ENCODE results near the gene NRG2.

NRG2 gene

DNA sequence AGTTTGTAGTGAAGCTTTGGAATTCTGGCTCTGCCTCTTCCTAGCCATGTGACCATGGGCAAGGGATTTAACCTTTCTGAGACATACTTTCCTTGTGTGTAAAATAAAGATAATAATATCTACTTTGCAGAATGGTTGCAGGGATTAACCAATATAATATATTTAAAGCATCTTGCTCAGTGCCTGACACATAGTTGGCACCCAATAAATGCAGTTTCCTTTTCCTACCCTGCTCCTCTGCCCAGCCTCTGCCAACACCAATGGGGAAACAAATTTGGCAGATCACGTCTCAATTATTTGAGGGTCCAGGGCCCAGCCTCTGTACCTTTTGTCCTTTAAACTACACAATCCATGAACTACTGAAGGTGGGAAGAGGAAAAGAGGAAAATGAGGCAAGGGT, 91.1 kb downstream of the NRG2 start:
- Histone ChIP-seq H3K4me2 (ENCODE audit: low read depth, low read length, poor library complexity, severe bottlenecking) (no peak overlapping the region), H3K79me2 (ENCODE audit: insufficient read depth, low read length) (no peaks in the 10 kb centered on the region), H4K20me1 (ENCODE audit: low read depth, low read length) (no peaks in the 10 kb centered on the region), H3K9ac (ENCODE audit: low read length) (no peak overlapping the region), H3K4me3 (ENCODE audit: insufficient read depth, low read length, poor library complexity, severe bottlenecking) (no peak overlapping the region), H3K9me3 (ENCODE audit: insufficient read depth, low read length) (no peaks in the 10 kb centered on the region), H3K27ac (ENCODE audit: low read depth, low read length) (no peak overlapping the region), H3F3A (ENCODE audit: insufficient read depth) (no peaks in the 10 kb centered on the region), H3K27me3 (ENCODE audit: low read length) (no peaks in the 10 kb centered on the region), H3K9me2 (replicated peaks; ENCODE audit: insufficient read depth, low read length) (no peaks in the 10 kb centered on the region), H2AFZ (ENCODE audit: low read depth, low read length, severe bottlenecking) (no peak overlapping the region), H3K36me3 (ENCODE audit: low read length) (no peaks in the 10 kb centered on the region)
- TF ChIP-seq, protein P1, sequence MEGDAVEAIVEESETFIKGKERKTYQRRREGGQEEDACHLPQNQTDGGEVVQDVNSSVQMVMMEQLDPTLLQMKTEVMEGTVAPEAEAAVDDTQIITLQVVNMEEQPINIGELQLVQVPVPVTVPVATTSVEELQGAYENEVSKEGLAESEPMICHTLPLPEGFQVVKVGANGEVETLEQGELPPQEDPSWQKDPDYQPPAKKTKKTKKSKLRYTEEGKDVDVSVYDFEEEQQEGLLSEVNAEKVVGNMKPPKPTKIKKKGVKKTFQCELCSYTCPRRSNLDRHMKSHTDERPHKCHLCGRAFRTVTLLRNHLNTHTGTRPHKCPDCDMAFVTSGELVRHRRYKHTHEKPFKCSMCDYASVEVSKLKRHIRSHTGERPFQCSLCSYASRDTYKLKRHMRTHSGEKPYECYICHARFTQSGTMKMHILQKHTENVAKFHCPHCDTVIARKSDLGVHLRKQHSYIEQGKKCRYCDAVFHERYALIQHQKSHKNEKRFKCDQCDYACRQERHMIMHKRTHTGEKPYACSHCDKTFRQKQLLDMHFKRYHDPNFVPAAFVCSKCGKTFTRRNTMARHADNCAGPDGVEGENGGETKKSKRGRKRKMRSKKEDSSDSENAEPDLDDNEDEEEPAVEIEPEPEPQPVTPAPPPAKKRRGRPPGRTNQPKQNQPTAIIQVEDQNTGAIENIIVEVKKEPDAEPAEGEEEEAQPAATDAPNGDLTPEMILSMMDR (IDR thresholded peaks at IDR 0.05; ENCODE audit: insufficient read depth, low read length, poor library complexity, severe bottlenecking): no peak
- TF ChIP-seq EZH2phosphoT487 (conservative IDR thresholded peaks at IDR 0.05; ENCODE audit: low read length): no peak

DNA sequence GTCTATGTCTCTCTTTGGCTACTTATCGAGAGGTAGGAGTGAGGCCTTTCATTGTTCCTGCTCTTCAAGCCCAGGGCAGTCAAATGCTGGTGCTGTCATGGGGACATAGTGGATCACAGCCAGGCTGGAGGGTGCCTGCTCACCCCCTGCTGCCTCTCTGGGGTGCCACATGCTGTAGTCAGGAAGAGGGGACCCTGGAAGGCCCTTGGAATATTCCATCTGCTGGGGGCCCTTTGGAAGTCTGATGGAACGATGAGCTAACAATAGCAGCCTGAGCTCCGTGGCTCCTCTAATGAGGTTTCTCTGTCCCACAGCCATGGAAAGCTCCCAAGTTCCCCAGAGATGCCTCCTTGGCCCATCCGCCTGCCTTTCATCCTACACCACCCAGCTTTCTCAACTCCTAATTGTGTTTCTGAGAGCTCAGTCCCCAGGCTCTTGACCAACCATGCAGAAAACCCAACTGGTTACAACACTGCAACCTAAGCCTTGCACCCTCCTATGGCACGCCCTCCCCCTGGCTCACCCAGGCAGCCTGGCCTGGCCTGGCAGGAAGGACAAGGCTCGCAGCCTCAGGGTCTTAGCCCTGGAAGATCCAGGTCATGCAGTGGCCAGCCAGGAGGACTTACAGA, 91.7 kb downstream of the NRG2 start:
- H3K27me3 ChIP-seq (ENCODE audit: low read length): no peaks in the 10 kb centered on the region
- H3K9me3 ChIP-seq (ENCODE audit: insufficient read depth, low read length): no peaks in the 10 kb centered on the region
- no peaks in the 10 kb centered on the region for H3K36me3 ChIP-seq (ENCODE audit: low read length)
- no peak overlapping the region for H3K27ac ChIP-seq (ENCODE audit: low read depth, low read length)
- no peak overlapping the region for H2AFZ ChIP-seq (ENCODE audit: low read depth, low read length, severe bottlenecking)
- no peak for TF ChIP-seq EZH2phosphoT487 (conservative IDR thresholded peaks at IDR 0.05; ENCODE audit: low read length)
- TF ChIP-seq, protein P1 (IDR thresholded peaks at IDR 0.05; ENCODE audit: insufficient read depth, low read length, poor library complexity, severe bottlenecking): no peak
- H4K20me1 ChIP-seq (ENCODE audit: low read depth, low read length): no peaks in the 10 kb centered on the region
- no peak overlapping the region for H3K4me2 ChIP-seq (ENCODE audit: low read depth, low read length, poor library complexity, severe bottlenecking)
- H3K9ac ChIP-seq (ENCODE audit: low read length): no peak overlapping the region
- H3F3A ChIP-seq (ENCODE audit: insufficient read depth): no peaks in the 10 kb centered on the region
- no peaks in the 10 kb centered on the region for H3K9me2 ChIP-seq (replicated peaks; ENCODE audit: insufficient read depth, low read length)
- no peaks in the 10 kb centered on the region for H3K79me2 ChIP-seq (ENCODE audit: insufficient read depth, low read length)
- no peak overlapping the region for H3K4me3 ChIP-seq (ENCODE audit: insufficient read depth, low read length, poor library complexity, severe bottlenecking)

DNA sequence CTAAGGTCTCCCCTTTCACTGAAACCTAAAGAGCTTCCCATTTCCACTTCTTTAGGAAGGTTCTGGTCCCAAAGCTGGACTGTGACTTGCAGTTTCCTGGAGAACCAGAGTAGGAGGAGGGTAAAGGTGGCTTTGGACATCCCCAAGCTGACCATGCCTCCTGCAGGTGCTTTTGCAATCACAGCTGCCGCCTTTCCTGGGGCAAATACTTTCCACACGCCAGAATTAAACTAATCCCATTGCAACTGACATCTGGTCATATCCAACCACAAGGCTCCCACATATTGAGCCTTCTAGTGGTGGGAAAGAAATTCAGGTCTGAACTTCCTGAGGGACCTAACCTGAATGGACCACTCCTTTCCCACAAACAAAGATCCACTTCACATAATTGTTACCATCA, 92.7 kb downstream of the NRG2 start:
- TF ChIP-seq, protein P1 (IDR thresholded peaks at IDR 0.05; ENCODE audit: insufficient read depth, low read length, poor library complexity, severe bottlenecking): no peak
- TF ChIP-seq EZH2phosphoT487 (conservative IDR thresholded peaks at IDR 0.05; ENCODE audit: low read length): no peak
- no peak overlapping the region for H3K4me3 ChIP-seq (ENCODE audit: insufficient read depth, low read length, poor library complexity, severe bottlenecking)
- H3K27me3 ChIP-seq (ENCODE audit: low read length): no peaks in the 10 kb centered on the region
- no peaks in the 10 kb centered on the region for H3K79me2 ChIP-seq (ENCODE audit: insufficient read depth, low read length)
- H3K36me3 ChIP-seq (ENCODE audit: low read length): no peaks in the 10 kb centered on the region
- H3K9me2 ChIP-seq (replicated peaks; ENCODE audit: insufficient read depth, low read length): no peaks in the 10 kb centered on the region
- H3K9me3 ChIP-seq (ENCODE audit: insufficient read depth, low read length): no peaks in the 10 kb centered on the region
- H3K27ac ChIP-seq (ENCODE audit: low read depth, low read length): no peak overlapping the region
- no peak overlapping the region for H2AFZ ChIP-seq (ENCODE audit: low read depth, low read length, severe bottlenecking)
- H3K9ac ChIP-seq (ENCODE audit: low read length): no peak overlapping the region
- no peak overlapping the region for H3K4me2 ChIP-seq (ENCODE audit: low read depth, low read length, poor library complexity, severe bottlenecking)
- H4K20me1 ChIP-seq (ENCODE audit: low read depth, low read length): no peaks in the 10 kb centered on the region
- H3F3A ChIP-seq (ENCODE audit: insufficient read depth): no peaks in the 10 kb centered on the region
